Raji (cell line): Measurements from ENCODE around the gene CDH6.

Experiments
- POLR2A ChIP-seq: IDR thresholded peaks from 2 replicates; pipeline ENCODE4 v1.6.1; 2011; ENCODE audit warnings: low read depth, low read length, control low read depth; ENCODE audit not compliant: insufficient read depth

The CDH6 gene

GRCh38 chr5:31328040-31328733 is 134.7 kb downstream of the CDH6 start:
- TF ChIP-seq POLR2A = no peak

- TF ChIP-seq POLR2A = no peak
These were observed 136.2 kb downstream of the CDH6 start for GRCh38 chr5:31329715-31330114.

GRCh38 chr5:31332160-31332559 is 138.7 kb downstream of the CDH6 start:
- no peak for TF ChIP-seq POLR2A

- TF ChIP-seq POLR2A = no peak
These were observed 140.0 kb downstream of the CDH6 start for GRCh38 chr5:31333475-31333874.

- TF ChIP-seq POLR2A = no peak
These were observed 140.8 kb downstream of the CDH6 start for GRCh38 chr5:31334061-31334860.

- TF ChIP-seq POLR2A = no peak
These were observed 142.0 kb downstream of the CDH6 start for GRCh38 chr5:31335456-31335855.

- TF ChIP-seq POLR2A = no peak
These were observed 150.5 kb downstream of the CDH6 start for GRCh38 chr5:31343946-31344345.

GRCh38 chr5:31346896-31347551 is 153.5 kb downstream of the CDH6 start:
- TF ChIP-seq POLR2A = no peak

- TF ChIP-seq POLR2A = no peak
These were observed 154.0 kb downstream of the CDH6 start for GRCh38 chr5:31347552-31347905.

GRCh38 chr5:31350395-31350794 is 156.9 kb downstream of the CDH6 start:
- TF ChIP-seq POLR2A = no peak

GRCh38 chr5:31355337-31355736 is 161.9 kb downstream of the CDH6 start:
- no peak for TF ChIP-seq POLR2A

- TF ChIP-seq POLR2A = no peak
These were observed 163.6 kb downstream of the CDH6 start for GRCh38 chr5:31357038-31357437.

GRCh38 chr5:31359839-31360238 is 166.4 kb downstream of the CDH6 start:
- TF ChIP-seq POLR2A = no peak

- TF ChIP-seq POLR2A = no peak
These were observed 167.7 kb downstream of the CDH6 start for GRCh38 chr5:31361234-31361633.

- no peak for TF ChIP-seq POLR2A
These were observed 169.0 kb downstream of the CDH6 start for GRCh38 chr5:31362529-31362900.

GRCh38 chr5:31362931-31363568 is 169.6 kb downstream of the CDH6 start:
- TF ChIP-seq POLR2A = no peak

- TF ChIP-seq POLR2A = no peak
These were observed 171.6 kb downstream of the CDH6 start for GRCh38 chr5:31364881-31365636.
